H1 (cell line): ENCODE results near the gene TRUB1. TPM values are rescaled to one million over a fixed set of nuclear protein-coding genes. Genes with fewer than 3 reads are reported as not detected.

ENCODE experiments used
- CHD1 ChIP-seq: IDR thresholded peaks from 2 replicates; pipeline ENCODE4 v1.6.1; 2012; ENCODE audit warnings: low read depth, low read length, improper control_type of control experiment
- CHD7 ChIP-seq: fragments of 300-600 bp; sonication (generic); IDR thresholded peaks from 2 replicates; pipeline ENCODE4 v1.7.1; 2012; ENCODE audit warnings: low read length, moderate library complexity, mild to moderate bottlenecking, inconsistent platforms; ENCODE audit not compliant: insufficient replicate concordance
- GABPA ChIP-seq: IDR thresholded peaks from 2 replicates; pipeline ENCODE4 v1.6.1; 2011; ENCODE audit warnings: mild to moderate bottlenecking, low read length, moderate library complexity, borderline replicate concordance; ENCODE audit not compliant: insufficient read depth
- KDM5A ChIP-seq: fragments of 200-600 bp; IDR thresholded peaks from 2 replicates; pipeline ENCODE4 v1.7.1; 2012; ENCODE audit warnings: mild to moderate bottlenecking, low read length, inconsistent platforms, mixed read lengths
- NRF1 ChIP-seq: IDR thresholded peaks from 2 replicates; pipeline ENCODE4 v1.6.1; 2011; ENCODE audit warnings: mild to moderate bottlenecking, low read depth, low read length, improper control_type of control experiment
- RNF2 ChIP-seq: fragments of 200-900, 300-1000 bp; sonication (generic); IDR thresholded peaks from 2 replicates; pipeline ENCODE4 v1.7.1; 2016; ENCODE audit warnings: borderline replicate concordance, low read depth, mild to moderate bottlenecking, antibody characterized with exemption, low read length; ENCODE audit not compliant: poor library complexity, severe bottlenecking; ENCODE audit errors: missing control alignments
- SIN3A ChIP-seq, 2 experiments: IDR thresholded peaks in 1 of 2; conservative IDR thresholded peaks in 1 of 2; 2 replicates each; pipeline ENCODE4 v1.6.1; 2011 to 2012; ENCODE audit warnings: low read length in 2 of 2, improper control_type of control experiment in 1 of 2, low read depth in 1 of 2, mild to moderate bottlenecking in 1 of 2
- USF2 ChIP-seq: IDR thresholded peaks from 2 replicates; pipeline ENCODE4 v1.6.1; 2011; ENCODE audit warnings: low read length, improper control_type of control experiment
- polyA plus RNA-seq, 7 experiments: library from polyadenylated mRNA; depleted of rRNA in 3 of 7; stranded (reverse) in 5 of 7; unstranded in 2 of 7; fragments of >200 nt in 5 of 7; fragments of 200-250 nt in 2 of 7; gene quantifications; 1 replicate in 5 of 7; 2 replicates in 1 of 7; 4 replicates in 1 of 7; pipeline versions ENCODE4 v1.2.1 to v1.2.3, GENCODE V29; 2011 to 2013; ENCODE audit warnings: missing spikeins in 2 of 7, mixed read lengths in 2 of 7
- total RNA-seq: library from RNA; stranded (reverse); fragmentation: NEBNext Ultra II Directional; extraction: Animal tissue kit (Norgen Biotek cat#: 25700); gene quantifications from 2 replicates; pipeline ENCODE4 v1.2.1, GENCODE V29; 2021

The TRUB1 gene
- total and polyA plus RNA-seq, 2 of the 8 experiments (the other 6 are each of a cell fraction or from before 2014, with no cell fraction given): 6.3 to 22.2 TPM

GRCh38 chr10:114920459-114920858, 17.5 kb upstream of the TRUB1 start (continued):
- TF ChIP-seq USF2 (no peak), CHD7 (no peak), NRF1 (no peak), CHD1 (no peak), SIN3A (conservative IDR thresholded peaks at IDR 0.05 in 1 of 2, IDR thresholded peaks at IDR 0.05 in 1 of 2; ENCODE audit: low read depth in 1 of 2, low read length in 2 of 2) (no peak), KDM5A (no peak), RNF2 (no peak), GABPA (no peak)
- TF ChIP-seq, all 59 proteins: peak for 0
